ENCODE measurements around the gene PORCN.

PORCN gene

GRCh38 chrX:48560056-48560455 is 51.3 kb downstream of the PORCN start:
- H3K36me3 ChIP-seq, result peaks cover 0 to 73% (median 26%) of the 10 kb centered on the region in 3 donors
- TF ChIP-seq CTCF (IDR thresholded peaks at IDR 0.05), result no peak

DNA sequence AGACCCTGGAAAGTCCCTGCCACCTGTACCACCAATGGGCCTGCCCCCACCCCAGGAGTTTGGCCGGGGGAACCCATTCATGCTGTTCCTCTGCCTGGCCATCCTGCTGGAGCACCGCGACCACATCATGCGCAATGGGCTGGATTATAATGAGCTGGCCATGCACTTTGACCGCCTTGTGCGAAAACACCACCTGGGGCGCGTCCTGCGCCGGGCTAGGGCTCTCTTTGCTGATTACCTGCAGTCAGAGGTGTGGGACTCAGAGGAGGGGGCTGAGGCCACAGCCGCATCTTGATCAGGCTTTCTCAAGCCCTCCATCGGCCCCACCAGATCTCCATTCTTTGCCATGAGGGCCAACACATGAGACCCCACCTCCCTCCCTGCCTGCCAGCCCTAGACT is 51.9 kb downstream of the PORCN start:
- H3K36me3 ChIP-seq, result peaks cover 0 to 68% (median 20%) of the 10 kb centered on the region in 3 donors
- no peaks in the 10 kb centered on the region for H3K27me3 ChIP-seq
- H3K9me3 ChIP-seq, result no peaks in the 10 kb centered on the region
- H3K4me3 ChIP-seq, result no peak overlapping the region
- intact Hi-C loops (cut with DNase I; ENCODE audit: low total_unique reads), result no loop called here
- TF ChIP-seq CTCF (IDR thresholded peaks at IDR 0.05), result no peak
- no peak for DNase-seq
- H3K4me1 ChIP-seq, result no peaks in the 10 kb centered on the region
- no peak overlapping the region for H3K27ac ChIP-seq

More at GRCh38 chrX:48560056-48560455, 51.3 kb downstream of the PORCN start:
- intact Hi-C loops (cut with DNase I; ENCODE audit: low total_unique reads), result no loop called here
- H3K4me1 ChIP-seq, result no peaks in the 10 kb centered on the region
- H3K9me3 ChIP-seq, result no peaks in the 10 kb centered on the region
- DNase-seq, result no peak
- H3K27ac ChIP-seq, result no peak overlapping the region
- no peak overlapping the region for H3K4me3 ChIP-seq
- H3K27me3 ChIP-seq, result no peaks in the 10 kb centered on the region

DNA sequence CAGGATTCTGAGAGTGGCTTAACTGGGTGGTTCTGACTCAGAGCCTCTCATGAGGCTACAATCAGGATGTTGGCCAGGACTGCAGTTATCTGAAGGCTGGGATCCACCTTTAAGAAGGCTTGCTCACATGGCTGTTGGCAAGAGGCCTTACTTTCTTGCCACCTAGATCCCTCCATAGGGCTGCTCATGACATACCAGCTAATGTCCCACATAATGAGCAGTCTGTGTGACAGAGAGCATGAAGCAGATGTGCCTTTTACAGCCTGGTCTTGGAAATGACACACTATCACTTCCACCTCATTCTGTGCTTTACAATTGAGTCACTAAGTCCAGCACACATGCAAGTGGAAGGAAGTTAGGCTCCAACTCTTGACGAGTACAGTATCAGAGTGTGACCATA is 61.2 kb downstream of the PORCN start:
- no peak overlapping the region for H3K27ac ChIP-seq
- intact Hi-C loops (cut with DNase I; ENCODE audit: low total_unique reads), result no loop called here
- H3K36me3 ChIP-seq, result no peaks in the 10 kb centered on the region
- no peak overlapping the region for H3K4me3 ChIP-seq
- DNase-seq, result no peak
- peaks cover 0 to under 1% (median 0%) of the 10 kb centered on the region in 4 donors for H3K4me1 ChIP-seq
- no peaks in the 10 kb centered on the region for H3K9me3 ChIP-seq
- no peaks in the 10 kb centered on the region for H3K27me3 ChIP-seq
- no peak for TF ChIP-seq CTCF (IDR thresholded peaks at IDR 0.05)

Measured in tibial artery (tissue), 4 donors.